Skeletal muscle tissue (tissue), 4 donors: ENCODE data around the gene CEP126. TPM values are rescaled to one million over a fixed set of nuclear protein-coding genes. Genes with fewer than 3 reads are reported as not detected.

ENCODE experiments used
- H3K27ac ChIP-seq: one replicate; pipeline ENCODE4 v1.7.0; 2013; ENCODE audit warnings: mild to moderate bottlenecking, low read depth, low read length, inconsistent platforms
- H3K27me3 ChIP-seq, 3 donors: one replicate each; pipeline ENCODE4 v1.7.0; 2013; ENCODE audit warnings: low read length in 3 of 3; ENCODE audit not compliant: control insufficient read depth in 3 of 3, insufficient read depth in 3 of 3
- H3K36me3 ChIP-seq, 3 donors: one replicate each; pipeline ENCODE4 v1.7.0; 2013; ENCODE audit warnings: low read length in 3 of 3; ENCODE audit not compliant: control insufficient read depth in 3 of 3, insufficient read depth in 3 of 3
- H3K4me1 ChIP-seq, 3 donors: one replicate each; pipeline ENCODE4 v1.7.0; 2013; ENCODE audit warnings: low read length in 3 of 3, mild to moderate bottlenecking in 3 of 3; ENCODE audit not compliant: control insufficient read depth in 3 of 3, insufficient read depth in 3 of 3
- H3K4me3 ChIP-seq, 3 donors: one replicate each; pipeline ENCODE4 v1.7.0; 2013; ENCODE audit warnings: low read length in 3 of 3
- H3K9ac ChIP-seq, 3 donors: one replicate each; pipeline ENCODE4 v1.7.0; 2013; ENCODE audit warnings: low read length in 3 of 3, mild to moderate bottlenecking in 3 of 3, moderate library complexity in 2 of 3, low read depth in 1 of 3
- H3K9me3 ChIP-seq, 3 donors: one replicate each; pipeline ENCODE4 v1.7.0; 2013; ENCODE audit warnings: low read length in 3 of 3; ENCODE audit not compliant: control insufficient read depth in 3 of 3
- total RNA-seq: library from RNA; depleted of rRNA; stranded (reverse); fragments of >200 nt; gene quantifications from one replicate; pipeline ENCODE4 v1.2.3, GENCODE V29; 2014
- donor health status: Osteomylitis.

Gene CEP126
- total RNA-seq, 1 donor from 2014 or later = 1.6 TPM

DNA sequence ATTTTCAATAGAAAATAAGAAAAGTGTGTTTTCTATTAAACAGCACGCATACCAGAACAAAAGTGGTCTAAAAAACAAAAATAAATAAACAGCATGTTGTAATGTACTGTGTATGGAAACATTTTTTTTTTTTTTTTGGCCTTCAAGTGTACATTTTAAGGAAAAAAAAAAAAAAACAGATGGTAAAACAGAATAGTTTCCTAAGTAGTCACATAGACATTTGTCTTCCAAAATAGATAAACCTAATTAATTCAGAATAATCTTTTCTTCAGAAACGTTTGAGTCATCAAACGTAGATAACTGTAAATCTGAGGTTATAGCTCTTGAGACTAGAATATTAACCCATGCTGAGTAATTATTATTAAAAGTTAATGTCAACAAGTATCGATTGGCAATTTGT, 132.0 kb downstream of the CEP126 start:
- Histone ChIP-seq H3K9ac (peak overlapping the region; percentile 59 to 67 (median 66)), H3K27me3 (peaks cover 0 to 9% (median 3%) of the 10 kb centered on the region in 3 donors), H3K36me3 (no peaks in the 10 kb centered on the region), H3K4me1 (peaks cover 5 to 9% (median 6%) of the 10 kb centered on the region in 3 donors), H3K4me3 (peak overlapping the region; percentile 69 to 81 (median 74)), H3K27ac (no peak overlapping the region), H3K9me3 (no peaks in the 10 kb centered on the region)

GRCh38 chr11:102047305-102047924, 132.6 kb downstream of the CEP126 start, which contains the start of gene CFAP300:
CFAP300 (plus strand) TSS chr11:102047437; CDS start chr11:102047471, 34 bp downstream.
- Histone ChIP-seq H3K27ac (peak within 1 kb of the TSS; percentile 38), H3K9me3 (no peaks in the 10 kb centered on the region), H3K4me3 (peak within 1 kb of the TSS; percentile 69 to 81 (median 74)), H3K27me3 (peaks cover 0 to 9% (median 3%) of the 10 kb centered on the region in 3 donors), H3K36me3 (no peaks in the 10 kb centered on the region), H3K9ac (peak within 1 kb of the TSS; percentile 59 to 67 (median 66)), H3K4me1 (peaks cover 5 to 9% (median 6%) of the 10 kb centered on the region in 3 donors)

Other genes with a start within 250 kb of the CEP126 start
- 1.6 TPM for gene ANGPTL5, start 1.5 kb downstream of the CEP126 start, total RNA-seq
- 5.2 TPM for gene CFAP300, start 132.4 kb downstream of the CEP126 start, total RNA-seq
- 49.6 TPM for gene YAP1, start 195.4 kb downstream of the CEP126 start, total RNA-seq